Measurements from ENCODE around the gene TRAPPC11.

TRAPPC11 gene

DNA sequence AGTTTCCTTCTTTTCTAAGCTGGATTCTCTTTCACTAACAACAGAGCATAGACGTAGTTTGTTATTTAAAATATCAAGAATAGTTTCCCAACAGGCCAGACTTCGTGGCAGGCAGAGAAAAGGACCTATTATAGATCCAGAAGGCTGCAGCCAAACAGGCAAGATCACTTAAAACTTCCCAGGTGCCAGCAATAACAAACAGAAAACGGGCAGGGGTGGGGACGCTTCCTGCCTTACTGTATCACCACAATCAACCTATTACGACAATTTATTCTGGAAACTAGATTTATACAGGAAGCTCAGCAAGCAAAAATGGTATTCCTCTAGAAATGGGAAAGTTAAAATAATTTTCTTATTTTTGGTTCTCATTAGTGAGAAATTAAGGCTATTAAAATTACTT lies 22.2 kb upstream of the TRAPPC11 start:
- Histone ChIP-seq H3K4me3 (ENCODE audit: insufficient read depth, low read length, poor library complexity, severe bottlenecking) (no peak overlapping the region), H3K4me2 (ENCODE audit: low read depth, low read length, poor library complexity, severe bottlenecking) (no peak overlapping the region), H3K27me3 (ENCODE audit: low read length) (no peaks in the 10 kb centered on the region), H3K9ac (ENCODE audit: low read length) (no peak overlapping the region), H4K20me1 (ENCODE audit: low read depth, low read length) (no peaks in the 10 kb centered on the region), H3K79me2 (ENCODE audit: insufficient read depth, low read length) (no peaks in the 10 kb centered on the region), H3K27ac (ENCODE audit: low read depth, low read length) (no peak overlapping the region), H2AFZ (ENCODE audit: low read depth, low read length, severe bottlenecking) (no peak overlapping the region), H3K9me2 (replicated peaks; ENCODE audit: insufficient read depth, low read length) (no peaks in the 10 kb centered on the region), H3F3A (ENCODE audit: insufficient read depth) (no peaks in the 10 kb centered on the region), H3K9me3 (ENCODE audit: insufficient read depth, low read length) (no peaks in the 10 kb centered on the region), H3K36me3 (ENCODE audit: low read length) (0 out of 2 replicates have a peak, but pooled peaks cover 2% of the 10 kb centered on the region)
- TF ChIP-seq, protein P1, sequence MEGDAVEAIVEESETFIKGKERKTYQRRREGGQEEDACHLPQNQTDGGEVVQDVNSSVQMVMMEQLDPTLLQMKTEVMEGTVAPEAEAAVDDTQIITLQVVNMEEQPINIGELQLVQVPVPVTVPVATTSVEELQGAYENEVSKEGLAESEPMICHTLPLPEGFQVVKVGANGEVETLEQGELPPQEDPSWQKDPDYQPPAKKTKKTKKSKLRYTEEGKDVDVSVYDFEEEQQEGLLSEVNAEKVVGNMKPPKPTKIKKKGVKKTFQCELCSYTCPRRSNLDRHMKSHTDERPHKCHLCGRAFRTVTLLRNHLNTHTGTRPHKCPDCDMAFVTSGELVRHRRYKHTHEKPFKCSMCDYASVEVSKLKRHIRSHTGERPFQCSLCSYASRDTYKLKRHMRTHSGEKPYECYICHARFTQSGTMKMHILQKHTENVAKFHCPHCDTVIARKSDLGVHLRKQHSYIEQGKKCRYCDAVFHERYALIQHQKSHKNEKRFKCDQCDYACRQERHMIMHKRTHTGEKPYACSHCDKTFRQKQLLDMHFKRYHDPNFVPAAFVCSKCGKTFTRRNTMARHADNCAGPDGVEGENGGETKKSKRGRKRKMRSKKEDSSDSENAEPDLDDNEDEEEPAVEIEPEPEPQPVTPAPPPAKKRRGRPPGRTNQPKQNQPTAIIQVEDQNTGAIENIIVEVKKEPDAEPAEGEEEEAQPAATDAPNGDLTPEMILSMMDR (IDR thresholded peaks at IDR 0.05; ENCODE audit: insufficient read depth, low read length, poor library complexity, severe bottlenecking) = no peak
- TF ChIP-seq EZH2phosphoT487 (conservative IDR thresholded peaks at IDR 0.05; ENCODE audit: low read length) = no peak

DNA sequence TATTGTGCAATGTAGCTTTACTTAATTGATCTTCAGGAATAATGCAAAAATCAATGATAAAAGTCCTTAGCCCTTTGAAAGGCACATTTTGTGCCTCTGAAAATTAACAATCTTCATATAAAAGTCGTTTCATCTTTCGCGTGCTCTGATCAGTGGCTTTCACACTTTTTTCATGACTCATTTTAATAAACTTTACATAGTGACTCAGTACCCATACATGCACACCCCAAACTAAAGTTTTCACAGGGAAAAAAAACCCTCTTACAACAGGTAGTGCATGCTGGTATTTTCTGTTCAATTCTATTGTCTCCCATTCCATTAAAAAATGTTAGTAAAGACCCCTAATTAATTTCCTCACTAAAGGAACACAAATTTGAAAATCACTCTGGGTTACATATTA lies 21.6 kb upstream of the TRAPPC11 start:
- Histone ChIP-seq H3K79me2 (ENCODE audit: insufficient read depth, low read length) (no peaks in the 10 kb centered on the region), H3K9me2 (replicated peaks; ENCODE audit: insufficient read depth, low read length) (no peaks in the 10 kb centered on the region), H4K20me1 (ENCODE audit: low read depth, low read length) (no peaks in the 10 kb centered on the region), H3K4me3 (ENCODE audit: insufficient read depth, low read length, poor library complexity, severe bottlenecking) (no peak overlapping the region), H3K9me3 (ENCODE audit: insufficient read depth, low read length) (no peaks in the 10 kb centered on the region), H3K27me3 (ENCODE audit: low read length) (no peaks in the 10 kb centered on the region), H3K4me2 (ENCODE audit: low read depth, low read length, poor library complexity, severe bottlenecking) (no peak overlapping the region), H2AFZ (ENCODE audit: low read depth, low read length, severe bottlenecking) (no peak overlapping the region), H3F3A (ENCODE audit: insufficient read depth) (no peaks in the 10 kb centered on the region), H3K36me3 (ENCODE audit: low read length) (0 out of 2 replicates have a peak, but pooled peaks cover 2% of the 10 kb centered on the region), H3K9ac (ENCODE audit: low read length) (no peak overlapping the region), H3K27ac (ENCODE audit: low read depth, low read length) (no peak overlapping the region)
- TF ChIP-seq, protein P1 (IDR thresholded peaks at IDR 0.05; ENCODE audit: insufficient read depth, low read length, poor library complexity, severe bottlenecking) = no peak
- TF ChIP-seq EZH2phosphoT487 (conservative IDR thresholded peaks at IDR 0.05; ENCODE audit: low read length) = no peak

DNA sequence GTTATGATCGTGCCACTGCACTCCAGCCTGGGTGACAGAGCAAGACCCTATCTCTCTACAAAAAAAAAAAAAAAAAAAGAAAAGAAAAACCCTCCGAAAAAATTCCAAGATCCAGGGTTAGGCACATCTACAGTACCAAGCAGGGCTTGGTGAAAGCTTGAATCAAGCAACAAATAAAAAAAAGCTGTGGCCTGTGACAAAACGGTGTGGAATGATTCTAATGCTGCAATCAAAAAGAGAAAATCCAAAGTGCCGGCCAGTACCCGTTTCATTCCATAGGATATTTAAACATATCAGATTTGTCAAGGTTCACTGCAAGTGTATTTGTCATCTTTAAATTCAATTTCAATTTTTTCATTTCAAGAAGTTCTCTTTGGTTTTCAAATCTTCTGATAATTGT lies 20.7 kb upstream of the TRAPPC11 start:
- Histone ChIP-seq H3K27ac (ENCODE audit: low read depth, low read length) (no peak overlapping the region), H3K9me2 (replicated peaks; ENCODE audit: insufficient read depth, low read length) (no peaks in the 10 kb centered on the region)

More for the DNA sequence above, 20.7 kb upstream of the TRAPPC11 start:
- Histone ChIP-seq H3K79me2 (ENCODE audit: insufficient read depth, low read length) (no peaks in the 10 kb centered on the region), H3K4me2 (ENCODE audit: low read depth, low read length, poor library complexity, severe bottlenecking) (no peak overlapping the region), H3K9me3 (ENCODE audit: insufficient read depth, low read length) (no peaks in the 10 kb centered on the region), H3K9ac (ENCODE audit: low read length) (no peak overlapping the region), H3K4me3 (ENCODE audit: insufficient read depth, low read length, poor library complexity, severe bottlenecking) (no peak overlapping the region), H3K27me3 (ENCODE audit: low read length) (no peaks in the 10 kb centered on the region), H3F3A (ENCODE audit: insufficient read depth) (no peaks in the 10 kb centered on the region), H2AFZ (ENCODE audit: low read depth, low read length, severe bottlenecking) (no peak overlapping the region), H3K36me3 (ENCODE audit: low read length) (0 out of 2 replicates have a peak, but pooled peaks cover 2% of the 10 kb centered on the region), H4K20me1 (ENCODE audit: low read depth, low read length) (no peaks in the 10 kb centered on the region)
- TF ChIP-seq EZH2phosphoT487 (conservative IDR thresholded peaks at IDR 0.05; ENCODE audit: low read length) = no peak
- TF ChIP-seq, protein P1 (IDR thresholded peaks at IDR 0.05; ENCODE audit: insufficient read depth, low read length, poor library complexity, severe bottlenecking) = no peak

Measured in SU-DHL-6 (cell line).